ENCODE results near the gene LRRC59. TPM values are rescaled to one million over a fixed set of nuclear protein-coding genes. Genes with fewer than 3 reads are reported as not detected.

LRRC59 gene
- polyA plus RNA-seq, 4 donors = 51.0 to 108 (median 64.0) TPM

DNA sequence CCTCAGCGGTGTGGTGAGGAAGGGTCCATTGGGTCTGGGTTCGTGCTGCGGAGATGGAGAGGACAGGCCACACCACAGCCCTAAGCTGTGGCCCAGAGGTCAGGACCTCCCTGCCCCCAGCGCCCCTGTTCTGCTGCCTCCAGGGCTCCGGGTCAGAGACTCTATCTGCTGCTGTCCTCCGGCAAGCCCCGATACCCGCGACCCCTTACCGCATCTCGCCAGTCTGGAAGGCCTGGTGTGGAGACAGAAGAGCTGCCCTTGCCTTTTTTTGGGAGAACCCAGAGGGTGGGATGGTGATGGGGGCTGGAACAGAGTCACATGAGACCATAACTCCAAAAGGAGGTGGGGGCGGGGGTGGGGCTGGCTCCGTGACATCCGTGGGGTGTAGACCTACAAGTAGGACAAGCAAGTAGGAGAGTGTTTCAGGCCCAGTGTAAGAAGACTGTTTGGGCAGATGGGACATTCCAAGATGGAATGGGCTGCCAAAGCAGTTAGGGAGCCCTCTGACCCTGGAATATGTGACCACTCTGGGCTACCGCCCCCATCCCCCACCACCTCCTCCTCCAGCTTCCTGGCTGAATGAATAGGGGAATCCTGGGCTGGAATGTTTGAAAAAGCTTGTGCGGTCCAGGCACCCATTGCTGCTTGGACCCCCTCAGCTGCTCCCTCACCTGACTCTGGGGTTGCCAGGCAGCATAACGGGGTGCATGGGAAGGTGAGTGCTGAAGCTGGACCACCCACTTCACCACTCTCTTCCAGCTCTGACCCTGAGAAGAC lies 50.0 kb downstream of the LRRC59 start:
- WGBS, 3 donors = 40 to 54% (median 47%) methylated on average over 14 to 17 of the region's 17 CpGs
- peaks cover 0 to 2% of the 10 kb centered on the region in 2 donors for H3K9me3 ChIP-seq (ENCODE audit: control insufficient read depth in 2 of 2, insufficient read depth in 1 of 2, low read depth in 1 of 2, low read length in 1 of 2)
- FAIRE-seq (no peak), DNase-seq (no peak)
- no peak overlapping the region for H3K27ac ChIP-seq (ENCODE audit: low read depth in 1 of 3, low read length in 2 of 3)
- no peaks in the 10 kb centered on the region for H3K27me3 ChIP-seq (ENCODE audit: control insufficient read depth in 3 of 3, insufficient read depth in 3 of 3, low read length in 3 of 3)
- H3K4me3 ChIP-seq (ENCODE audit: low read depth in 1 of 3, low read length in 3 of 3) = peak overlapping the region in 2 of 3 donors; percentile 90 to 95
- peaks cover 1 to 15% (median 3%) of the 10 kb centered on the region in 3 donors for H3K4me1 ChIP-seq (ENCODE audit: control insufficient read depth in 3 of 3, insufficient read depth in 2 of 3, low read depth in 1 of 3, low read length in 2 of 3)
- H3K36me3 ChIP-seq (ENCODE audit: control insufficient read depth in 3 of 3, insufficient read depth in 2 of 3, low read depth in 1 of 3, low read length in 3 of 3) = peaks cover 0 to 19% (median 0%) of the 10 kb centered on the region in 3 donors

DNA sequence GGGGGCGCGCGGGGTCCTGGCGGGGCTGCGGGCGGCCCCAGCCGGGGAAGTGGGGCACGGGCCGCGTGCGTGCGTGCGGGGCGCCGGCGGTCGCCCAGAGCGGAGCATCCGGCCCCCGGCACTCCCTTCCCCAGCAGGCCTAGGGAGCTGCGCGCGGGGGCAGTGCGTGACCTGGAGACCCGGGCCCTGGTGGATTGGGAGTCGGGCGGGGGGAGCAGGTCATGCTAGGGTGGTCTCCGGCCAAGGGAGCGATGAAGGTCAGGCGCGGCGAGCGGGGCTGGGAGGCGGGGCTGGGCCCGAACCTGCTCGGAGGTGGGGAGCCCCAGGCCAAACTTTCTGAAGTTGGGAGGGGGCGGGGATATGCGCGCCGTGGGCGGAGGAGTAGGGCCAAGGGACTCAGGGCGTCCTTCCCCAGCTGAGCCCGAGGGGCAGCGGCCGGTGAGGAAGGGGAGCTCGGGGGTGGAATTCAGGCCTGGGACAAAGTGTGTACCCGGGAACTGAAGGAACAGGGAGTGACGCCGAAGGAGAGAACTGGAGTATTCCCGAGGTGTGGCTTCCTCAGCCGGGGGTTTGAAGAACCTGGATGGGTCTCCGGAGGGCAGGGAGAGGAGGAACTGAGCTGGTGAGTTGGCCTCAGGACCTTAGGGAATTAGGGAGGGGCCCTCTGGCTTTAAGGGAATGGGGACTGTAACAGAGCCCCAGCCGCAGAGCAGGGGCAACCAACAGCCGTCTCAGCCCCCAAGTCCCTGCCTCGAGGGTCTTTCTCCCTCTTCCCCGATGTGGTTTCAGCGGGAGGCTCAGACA lies 50.8 kb downstream of the LRRC59 start:
- Histone ChIP-seq H3K4me1 (ENCODE audit: control insufficient read depth in 3 of 3, insufficient read depth in 2 of 3, low read depth in 1 of 3, low read length in 2 of 3) (peaks cover 1 to 15% (median 3%) of the 10 kb centered on the region in 3 donors), H3K27me3 (ENCODE audit: control insufficient read depth in 3 of 3, insufficient read depth in 3 of 3, low read length in 3 of 3) (peaks cover 0 to 2% (median 0%) of the 10 kb centered on the region in 3 donors), H3K36me3 (ENCODE audit: control insufficient read depth in 3 of 3, insufficient read depth in 2 of 3, low read depth in 1 of 3, low read length in 3 of 3) (peaks cover 0 to 12% (median 0%) of the 10 kb centered on the region in 3 donors), H3K9me3 (ENCODE audit: control insufficient read depth in 2 of 2, insufficient read depth in 1 of 2, low read depth in 1 of 2, low read length in 1 of 2) (peaks cover 0 to 8% of the 10 kb centered on the region in 2 donors), H3K4me3 (ENCODE audit: low read depth in 1 of 3, low read length in 3 of 3) (peak overlapping the region; percentile 88 to 95 (median 90)), H3K27ac (ENCODE audit: low read depth in 1 of 3, low read length in 2 of 3) (peak overlapping the region in 2 of 3 donors; percentile 33 to 59)
- 0 to 1% (median 1%) methylated on average over 38 to 57 of the region's 57 CpGs for WGBS, 3 donors
- FAIRE-seq = no peak
- peak; percentile 44 to 69 for DNase-seq

DNA sequence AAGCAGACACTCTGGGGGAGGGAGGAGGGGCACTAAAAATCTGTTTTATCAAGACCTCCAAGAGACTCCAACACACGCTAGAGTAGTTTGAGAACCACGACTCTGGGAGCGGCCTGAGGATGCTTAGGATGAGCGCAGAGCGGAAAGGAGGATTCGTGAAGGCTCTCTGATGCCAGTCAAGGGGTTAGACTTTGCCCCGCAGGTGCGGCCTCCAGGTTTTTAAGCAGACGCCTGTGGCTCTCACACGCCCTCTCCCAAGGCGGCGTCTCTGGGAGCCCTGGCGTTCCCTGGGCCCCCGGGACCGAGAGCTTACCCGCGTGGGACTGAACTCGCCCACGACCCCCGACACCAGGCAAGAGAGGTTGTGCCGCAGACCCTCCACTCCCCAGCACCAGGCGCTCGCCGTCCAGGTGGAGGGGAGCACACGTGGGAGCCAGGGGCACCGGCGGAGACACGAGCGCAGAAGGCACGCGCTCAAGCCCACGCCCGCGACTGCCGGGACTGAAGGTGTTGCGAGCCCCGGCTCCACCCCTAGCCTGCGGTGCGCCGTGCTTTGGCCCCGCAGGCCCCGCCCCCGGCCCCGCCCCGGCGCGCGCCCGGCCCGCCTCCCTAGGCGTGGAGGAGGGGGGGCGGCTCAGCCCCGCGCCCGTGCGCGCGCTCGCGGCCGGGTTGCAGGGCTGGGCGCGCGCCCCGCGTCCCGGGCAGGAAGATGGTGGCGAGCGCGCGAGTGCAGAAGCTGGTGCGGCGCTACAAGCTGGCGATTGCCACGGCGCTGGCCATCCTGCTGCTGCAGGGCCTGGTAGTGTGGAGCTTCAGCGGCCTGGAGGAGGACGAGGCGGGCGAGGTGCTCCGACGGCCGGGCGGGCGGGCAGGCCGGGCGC lies 51.7 kb downstream of the LRRC59 start, which contains the start of gene XYLT2:
TSS of gene XYLT2 (plus strand) at position 695 of the 881 bp plus-strand sequence. CDS start at position 710, 15 bp downstream.
- peak within 1 kb of the TSS; percentile 88 to 95 (median 90) for H3K4me3 ChIP-seq (ENCODE audit: low read depth in 1 of 3, low read length in 3 of 3)
- H3K4me1 ChIP-seq (ENCODE audit: control insufficient read depth in 3 of 3, insufficient read depth in 2 of 3, low read depth in 1 of 3, low read length in 2 of 3) = peaks cover 1 to 15% (median 3%) of the 10 kb centered on the region in 3 donors
- FAIRE-seq (no peak), DNase-seq (peak; percentile 86 to 94)
- H3K27me3 ChIP-seq (ENCODE audit: control insufficient read depth in 3 of 3, insufficient read depth in 3 of 3, low read length in 3 of 3) = peaks cover 0 to 2% (median 0%) of the 10 kb centered on the region in 3 donors
- H3K9me3 ChIP-seq (ENCODE audit: control insufficient read depth in 2 of 2, insufficient read depth in 1 of 2, low read depth in 1 of 2, low read length in 1 of 2) = peaks cover 0 to 10% of the 10 kb centered on the region in 2 donors
- WGBS, 3 donors = 1 to 5% (median 4%) methylated on average over 41 to 87 of the region's 87 CpGs
- H3K36me3 ChIP-seq (ENCODE audit: control insufficient read depth in 3 of 3, insufficient read depth in 2 of 3, low read depth in 1 of 3, low read length in 3 of 3) = peaks cover 0 to 10% (median 0%) of the 10 kb centered on the region in 3 donors
- H3K27ac ChIP-seq (ENCODE audit: low read depth in 1 of 3, low read length in 2 of 3) = peak within 1 kb of the TSS; percentile 33 to 78 (median 59)

DNA sequence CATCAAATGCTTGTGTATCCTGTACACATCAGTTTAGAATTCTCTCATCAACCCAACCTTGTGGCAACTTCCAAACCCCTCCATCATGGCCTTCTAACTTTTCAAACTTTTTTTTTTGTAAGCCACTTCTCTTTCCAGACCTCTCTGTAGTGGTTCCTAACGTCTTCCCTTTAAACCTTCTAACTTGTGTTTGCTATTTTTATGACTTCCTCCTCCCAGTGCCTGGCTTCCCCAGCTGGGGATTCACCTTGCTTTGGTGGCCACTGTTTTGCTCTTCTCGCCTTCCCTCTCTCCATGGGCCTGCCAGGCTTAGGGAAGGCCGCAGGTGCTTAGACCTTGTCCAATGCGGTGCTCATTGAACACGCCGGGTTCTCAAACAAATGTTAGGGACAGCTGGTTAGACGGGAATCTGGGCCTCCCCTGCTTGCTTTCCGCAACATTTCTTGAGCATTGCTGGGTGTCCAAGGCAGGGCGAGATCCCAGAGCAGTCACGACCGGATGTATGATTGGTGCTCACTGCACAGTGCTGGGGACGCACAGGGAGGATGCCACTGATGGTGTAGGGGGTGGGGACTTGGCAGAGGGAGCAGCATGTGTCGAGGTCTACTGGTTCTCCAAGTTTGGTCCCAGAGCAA lies 52.5 kb downstream of the LRRC59 start:
- DNase-seq (no peak), FAIRE-seq (no peak)
- Histone ChIP-seq H3K4me1 (ENCODE audit: control insufficient read depth in 3 of 3, insufficient read depth in 2 of 3, low read depth in 1 of 3, low read length in 2 of 3) (peaks cover 1 to 15% (median 3%) of the 10 kb centered on the region in 3 donors), H3K4me3 (ENCODE audit: low read depth in 1 of 3, low read length in 3 of 3) (no peak overlapping the region), H3K9me3 (ENCODE audit: control insufficient read depth in 2 of 2, insufficient read depth in 1 of 2, low read depth in 1 of 2, low read length in 1 of 2) (peaks cover 0 to 10% of the 10 kb centered on the region in 2 donors), H3K36me3 (ENCODE audit: control insufficient read depth in 3 of 3, insufficient read depth in 2 of 3, low read depth in 1 of 3, low read length in 3 of 3) (peaks cover 0 to 9% (median 0%) of the 10 kb centered on the region in 3 donors), H3K27ac (ENCODE audit: low read depth in 1 of 3, low read length in 2 of 3) (no peak overlapping the region), H3K27me3 (ENCODE audit: control insufficient read depth in 3 of 3, insufficient read depth in 3 of 3, low read length in 3 of 3) (peaks cover 0 to 2% (median 0%) of the 10 kb centered on the region in 3 donors)
- WGBS, 3 donors = 54 to 74% (median 64%) methylated on average over 13 of the region's 13 CpGs

DNA sequence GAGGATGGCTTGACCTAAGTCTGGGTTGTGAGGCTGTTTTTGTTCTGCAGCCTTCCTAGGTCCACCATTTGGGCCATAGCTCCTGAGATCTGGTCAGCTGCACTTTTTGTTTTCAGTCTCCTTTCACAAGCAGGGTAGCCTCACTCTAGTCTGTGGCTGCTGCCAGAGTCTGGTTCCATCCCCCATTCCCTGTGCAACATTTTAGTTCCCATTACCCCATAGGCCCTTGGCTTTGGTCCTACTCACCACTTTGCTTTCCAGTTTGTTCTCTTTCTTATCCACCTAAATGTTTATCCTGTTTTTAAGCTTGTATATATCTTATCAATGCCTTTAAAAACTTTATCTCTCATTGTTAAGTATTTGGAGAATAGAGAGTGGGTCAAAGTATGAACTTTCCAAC lies 57.9 kb downstream of the LRRC59 start:
- DNase-seq = no peak
- Histone ChIP-seq H3K27ac (ENCODE audit: low read depth in 1 of 3, low read length in 2 of 3) (no peak overlapping the region), H3K4me3 (ENCODE audit: low read depth in 1 of 3, low read length in 3 of 3) (no peak overlapping the region), H3K4me1 (ENCODE audit: control insufficient read depth in 3 of 3, insufficient read depth in 2 of 3, low read depth in 1 of 3, low read length in 2 of 3) (no peaks in the 10 kb centered on the region), H3K9me3 (ENCODE audit: control insufficient read depth in 2 of 2, insufficient read depth in 1 of 2, low read depth in 1 of 2, low read length in 1 of 2) (peaks cover 0 to 17% of the 10 kb centered on the region in 2 donors), H3K27me3 (ENCODE audit: control insufficient read depth in 3 of 3, insufficient read depth in 3 of 3, low read length in 3 of 3) (peaks cover 0 to 2% (median 0%) of the 10 kb centered on the region in 3 donors), H3K36me3 (ENCODE audit: control insufficient read depth in 3 of 3, insufficient read depth in 2 of 3, low read depth in 1 of 3, low read length in 3 of 3) (no peaks in the 10 kb centered on the region)
- no peak for FAIRE-seq

DNA sequence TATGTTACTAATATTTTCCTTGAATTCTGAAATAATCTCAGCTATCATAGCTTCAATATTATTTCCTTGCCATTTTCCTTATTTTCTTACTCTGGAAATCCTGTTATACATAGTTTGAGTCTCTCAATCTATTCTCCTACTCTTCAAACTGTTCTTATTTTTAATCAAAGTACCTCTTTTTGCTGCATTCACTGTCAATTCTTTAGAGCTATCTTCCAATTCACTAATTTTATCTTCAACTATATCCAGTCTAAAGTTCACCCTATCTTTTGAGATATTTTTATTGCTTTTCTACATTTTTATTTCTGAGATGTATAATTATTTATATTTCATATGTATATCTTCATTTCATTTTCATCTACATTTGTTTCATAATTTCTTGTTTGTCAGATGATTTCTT lies 58.7 kb downstream of the LRRC59 start:
- H3K4me3 ChIP-seq (ENCODE audit: low read depth in 1 of 3, low read length in 3 of 3) = no peak overlapping the region
- peaks cover 0 to 17% of the 10 kb centered on the region in 2 donors for H3K9me3 ChIP-seq (ENCODE audit: control insufficient read depth in 2 of 2, insufficient read depth in 1 of 2, low read depth in 1 of 2, low read length in 1 of 2)
- peaks cover 0 to 2% (median 0%) of the 10 kb centered on the region in 3 donors for H3K27me3 ChIP-seq (ENCODE audit: control insufficient read depth in 3 of 3, insufficient read depth in 3 of 3, low read length in 3 of 3)
- H3K36me3 ChIP-seq (ENCODE audit: control insufficient read depth in 3 of 3, insufficient read depth in 2 of 3, low read depth in 1 of 3, low read length in 3 of 3) = no peaks in the 10 kb centered on the region
- no peak overlapping the region for H3K27ac ChIP-seq (ENCODE audit: low read depth in 1 of 3, low read length in 2 of 3)
- H3K4me1 ChIP-seq (ENCODE audit: control insufficient read depth in 3 of 3, insufficient read depth in 2 of 3, low read depth in 1 of 3, low read length in 2 of 3) = no peaks in the 10 kb centered on the region
- DNase-seq = no peak
- FAIRE-seq = no peak

DNA sequence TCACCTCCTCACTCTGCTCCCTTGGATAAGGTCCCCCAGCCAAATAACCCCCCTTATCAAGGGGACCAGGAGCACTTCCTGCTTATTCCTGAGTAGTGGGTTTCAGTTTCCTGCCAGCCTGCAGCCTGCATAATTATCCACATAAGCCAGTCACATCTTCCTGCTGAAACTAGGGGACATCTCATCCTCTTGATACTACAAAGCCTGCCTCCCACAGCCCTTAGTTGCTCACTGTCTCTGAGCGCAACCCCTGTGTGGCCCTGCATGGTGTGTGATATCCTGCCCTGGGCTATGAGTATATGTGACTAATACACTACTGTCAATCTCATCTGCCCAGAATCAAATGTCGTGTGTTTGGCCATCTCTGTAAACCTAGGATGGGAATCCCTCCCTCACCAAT lies 59.4 kb downstream of the LRRC59 start:
- Histone ChIP-seq H3K27ac (ENCODE audit: low read depth in 1 of 3, low read length in 2 of 3) (no peak overlapping the region), H3K4me3 (ENCODE audit: low read depth in 1 of 3, low read length in 3 of 3) (no peak overlapping the region), H3K27me3 (ENCODE audit: control insufficient read depth in 3 of 3, insufficient read depth in 3 of 3, low read length in 3 of 3) (peaks cover 0 to 5% (median 0%) of the 10 kb centered on the region in 3 donors), H3K36me3 (ENCODE audit: control insufficient read depth in 3 of 3, insufficient read depth in 2 of 3, low read depth in 1 of 3, low read length in 3 of 3) (no peaks in the 10 kb centered on the region), H3K4me1 (ENCODE audit: control insufficient read depth in 3 of 3, insufficient read depth in 2 of 3, low read depth in 1 of 3, low read length in 2 of 3) (no peaks in the 10 kb centered on the region), H3K9me3 (ENCODE audit: control insufficient read depth in 2 of 2, insufficient read depth in 1 of 2, low read depth in 1 of 2, low read length in 1 of 2) (peaks cover 0 to 17% of the 10 kb centered on the region in 2 donors)
- WGBS, 3 donors = 74 to 92% (median 89%) methylated on average over 2 of the region's 2 CpGs
- no peak for FAIRE-seq
- no peak for DNase-seq
